22Rv1 (cell line): ENCODE data around the gene HTT.

Experiments used
- CTCF ChIP-seq: fragments of 450-650 bp; IDR thresholded peaks from 2 replicates; pipeline ENCODE4 v1.5.1; 2017; ENCODE audit warnings: mild to moderate bottlenecking
- ZFX ChIP-seq: fragments of 450-650 bp; IDR thresholded peaks from 2 replicates; pipeline ENCODE4 v1.6.1; 2017; ENCODE audit warnings: antibody characterized with exemption, borderline replicate concordance

GRCh38 chr4:3184725-3185124 is 110.2 kb downstream of the HTT start:
- TF ChIP-seq CTCF (no peak), ZFX (no peak)
